ENCODE measurements around the gene CTNNA3. TPM values are rescaled to one million over a fixed set of nuclear protein-coding genes. Genes with fewer than 3 reads are reported as not detected.

CTNNA3 gene
- total RNA-seq, 4 donors from 2014 or later, result 1.2 to 7.1 (median 1.3) TPM

- DNase-seq (ENCODE audit: low spot score), result no peak
- TF ChIP-seq CTCF (IDR thresholded peaks at IDR 0.05), result no peak
- no peak for ATAC-seq (ENCODE audit: low FRiP score)
Observed at GRCh38 chr10:66809402-66809801, 886.6 kb downstream of the CTNNA3 start.

- no peak for TF ChIP-seq CTCF (IDR thresholded peaks at IDR 0.05)
- DNase-seq (ENCODE audit: low spot score), result no peak
- no peak for ATAC-seq (ENCODE audit: low FRiP score)
Observed at GRCh38 chr10:66805612-66806011, 890.4 kb downstream of the CTNNA3 start.

GRCh38 chr10:66804962-66805361 lies 891.0 kb downstream of the CTNNA3 start:
- no peak for TF ChIP-seq CTCF (IDR thresholded peaks at IDR 0.05)
- ATAC-seq (ENCODE audit: low FRiP score) (no peak), DNase-seq (ENCODE audit: low spot score) (no peak)

- ATAC-seq (ENCODE audit: low FRiP score) (no peak), DNase-seq (ENCODE audit: low spot score) (no peak)
- TF ChIP-seq CTCF (IDR thresholded peaks at IDR 0.05), result no peak
Observed at GRCh38 chr10:66803174-66803573, 892.8 kb downstream of the CTNNA3 start.

GRCh38 chr10:66799474-66799873 lies 896.5 kb downstream of the CTNNA3 start:
- no peak for TF ChIP-seq CTCF (IDR thresholded peaks at IDR 0.05)
- ATAC-seq (ENCODE audit: low FRiP score) (no peak), DNase-seq (ENCODE audit: low spot score) (no peak)

GRCh38 chr10:66795866-66796265 lies 900.1 kb downstream of the CTNNA3 start:
- ATAC-seq (ENCODE audit: low FRiP score), result no peak
- TF ChIP-seq CTCF (IDR thresholded peaks at IDR 0.05), result no peak
- no peak for DNase-seq (ENCODE audit: low spot score)

GRCh38 chr10:66792441-66792840 lies 903.6 kb downstream of the CTNNA3 start:
- ATAC-seq (ENCODE audit: low FRiP score), result no peak
- no peak for TF ChIP-seq CTCF (IDR thresholded peaks at IDR 0.05)
- no peak for DNase-seq (ENCODE audit: low spot score)

Measured in omental fat pad (tissue), 4 donors.